WTC11 (cell line): ENCODE data around the gene KCNJ14. TPM values are rescaled to one million over a fixed set of nuclear protein-coding genes. Genes with fewer than 3 reads are reported as not detected.

Experiments used
- ATAC-seq: fragments of 200-7000 bp; cut with Tn5 transposase; 2 replicates; pipeline ENCODE4 v1.10.0; 2021; ENCODE audit warnings: mild to moderate bottlenecking, moderate library complexity
- CTCF ChIA-PET: fragments of 300-600 bp; sonication (Branson Sonifier 250); formaldehyde crosslinking; loops from one replicate; lab custom pipeline; 2021; ENCODE audit warnings: antibody characterized with exemption; lab: Charles Lee
- POLR2A ChIA-PET: fragments of 350-600 bp; sonication (Branson Sonifier 250); formaldehyde crosslinking; loops from one replicate; lab custom pipeline; 2021; ENCODE audit warnings: antibody characterized with exemption; lab: Charles Lee
- DNase-seq: peaks from one replicate; pipeline ENCODE4 v3.0.0; 2021; ENCODE audit warnings: low spot score
- H3K27ac Mint-ChIP-seq: 2 replicates; pipeline ENCODE4 v1.8.0; 2021; ENCODE audit warnings: mixed read lengths
- H3K27me3 Mint-ChIP-seq: 2 replicates; pipeline ENCODE4 v1.8.0; 2021; ENCODE audit warnings: low read depth, mild to moderate bottlenecking, moderate library complexity, mixed read lengths
- H3K36me3 Mint-ChIP-seq: 2 replicates; pipeline ENCODE4 v1.8.0; 2021; ENCODE audit warnings: mixed read lengths
- H3K4me1 Mint-ChIP-seq: 2 replicates; pipeline ENCODE4 v1.8.0; 2022; ENCODE audit warnings: mixed read lengths
- H3K4me3 Mint-ChIP-seq: 2 replicates; pipeline ENCODE4 v1.8.0; 2021; ENCODE audit warnings: mild to moderate bottlenecking, moderate library complexity, mixed read lengths
- H3K9me3 Mint-ChIP-seq: 2 replicates; pipeline ENCODE4 v1.8.0; 2021; ENCODE audit warnings: mixed read lengths
- ELF4 ChIP-seq: sonication (generic); formaldehyde crosslinking; IDR thresholded peaks from 2 replicates; pipeline ENCODE4 v1.8.1; 2022; ENCODE audit warnings: low read depth, mild to moderate bottlenecking, moderate library complexity, missing genetic modification reagents
- FOXK1 ChIP-seq: sonication (generic); formaldehyde crosslinking; IDR thresholded peaks from 2 replicates; pipeline ENCODE4 v1.8.0; 2022; ENCODE audit warnings: mild to moderate bottlenecking, moderate library complexity, missing genetic modification reagents
- FOXP4 ChIP-seq: sonication (generic); formaldehyde crosslinking; IDR thresholded peaks from 2 replicates; pipeline ENCODE4 v1.8.0; 2022; ENCODE audit warnings: mild to moderate bottlenecking, missing genetic modification reagents
- IRF2 ChIP-seq: sonication (generic); formaldehyde crosslinking; IDR thresholded peaks from 2 replicates; pipeline ENCODE4 v1.8.0; 2022; ENCODE audit warnings: low read depth, missing genetic modification reagents, borderline replicate concordance
- JAZF1 ChIP-seq: fragments of 250-450 bp; sonication (Bioruptor Pico); IDR thresholded peaks from 2 replicates; pipeline ENCODE4 v1.9.0; 2021; ENCODE audit warnings: moderate library complexity, mild to moderate bottlenecking, inconsistent platforms
- KAT7 ChIP-seq: sonication (generic); formaldehyde crosslinking; IDR thresholded peaks from 2 replicates; pipeline ENCODE4 v1.8.1; 2023; ENCODE audit warnings: missing genetic modification reagents, mild to moderate bottlenecking, borderline replicate concordance
- MYBL2 ChIP-seq: sonication (generic); formaldehyde crosslinking; IDR thresholded peaks from 2 replicates; pipeline ENCODE4 v1.8.1; 2023; ENCODE audit warnings: mild to moderate bottlenecking, moderate library complexity, missing genetic modification reagents
- NR1H2 ChIP-seq: sonication (generic); formaldehyde crosslinking; IDR thresholded peaks from 2 replicates; pipeline ENCODE4 v1.9.0; 2021; ENCODE audit warnings: mild to moderate bottlenecking, moderate library complexity, missing genetic modification reagents
- STAT6 ChIP-seq: sonication (generic); formaldehyde crosslinking; conservative IDR thresholded peaks from 2 replicates; pipeline ENCODE4 v1.8.1; 2023; ENCODE audit warnings: mild to moderate bottlenecking, low read depth, missing genetic modification reagents, moderate library complexity
- TCF7 ChIP-seq: sonication (generic); formaldehyde crosslinking; IDR thresholded peaks from 2 replicates; pipeline ENCODE4 v1.8.0; 2022; ENCODE audit warnings: mild to moderate bottlenecking, low read depth, missing genetic modification reagents, moderate library complexity
- TEAD4 ChIP-seq: sonication (generic); formaldehyde crosslinking; IDR thresholded peaks from 2 replicates; pipeline ENCODE4 v1.8.0; 2022; ENCODE audit warnings: mild to moderate bottlenecking, missing genetic modification reagents
- USF2 ChIP-seq: sonication (generic); formaldehyde crosslinking; IDR thresholded peaks from 2 replicates; pipeline ENCODE4 v1.8.1; 2023; ENCODE audit warnings: mild to moderate bottlenecking, missing genetic modification reagents, moderate library complexity
- ZNF396 ChIP-seq: fragments of 250-450 bp; sonication (Bioruptor Pico); IDR thresholded peaks from 2 replicates; pipeline ENCODE4 v1.8.0; 2021; ENCODE audit warnings: mild to moderate bottlenecking, moderate library complexity, borderline replicate concordance
- ZNF416 ChIP-seq: fragments of 250-450 bp; sonication (Bioruptor Pico); IDR thresholded peaks from 2 replicates; pipeline ENCODE4 v1.9.0; 2021; ENCODE audit warnings: mild to moderate bottlenecking, inconsistent platforms
- ZSCAN18 ChIP-seq: fragments of 250-450 bp; sonication (Bioruptor Pico); IDR thresholded peaks from 2 replicates; pipeline ENCODE4 v2.1.2; 2022; ENCODE audit warnings: mild to moderate bottlenecking, moderate library complexity
- total RNA-seq: library from RNA; stranded (reverse); gene quantifications from 3 replicates; pipeline ENCODE4 v1.2.3, GENCODE V29; 2021
- TF ChIP-seq, protein P1 (sequence below): sonication (generic); formaldehyde crosslinking; IDR thresholded peaks from 2 replicates; pipeline ENCODE4 v1.8.0; 2023; ENCODE audit warnings: missing genetic modification reagents, mild to moderate bottlenecking, borderline replicate concordance
- TF ChIP-seq, protein P2 (sequence below): sonication (generic); formaldehyde crosslinking; IDR thresholded peaks from 2 replicates; pipeline ENCODE4 v1.8.1; 2022; ENCODE audit warnings: mild to moderate bottlenecking, missing genetic modification reagents, moderate library complexity, borderline replicate concordance
- TF ChIP-seq, protein P3 (sequence below): sonication (generic); formaldehyde crosslinking; IDR thresholded peaks from 2 replicates; pipeline ENCODE4 v1.8.1; 2022; ENCODE audit warnings: low read depth, missing genetic modification reagents, borderline replicate concordance
- TF ChIP-seq, protein P4 (sequence below): sonication (generic); formaldehyde crosslinking; IDR thresholded peaks from 2 replicates; pipeline ENCODE4 v1.8.1; 2022; ENCODE audit warnings: mild to moderate bottlenecking, moderate library complexity, missing genetic modification reagents

Gene KCNJ14
- total RNA-seq, 1 experiment from 2014 or later: 1.4 TPM

- TF ChIP-seq, protein P1, sequence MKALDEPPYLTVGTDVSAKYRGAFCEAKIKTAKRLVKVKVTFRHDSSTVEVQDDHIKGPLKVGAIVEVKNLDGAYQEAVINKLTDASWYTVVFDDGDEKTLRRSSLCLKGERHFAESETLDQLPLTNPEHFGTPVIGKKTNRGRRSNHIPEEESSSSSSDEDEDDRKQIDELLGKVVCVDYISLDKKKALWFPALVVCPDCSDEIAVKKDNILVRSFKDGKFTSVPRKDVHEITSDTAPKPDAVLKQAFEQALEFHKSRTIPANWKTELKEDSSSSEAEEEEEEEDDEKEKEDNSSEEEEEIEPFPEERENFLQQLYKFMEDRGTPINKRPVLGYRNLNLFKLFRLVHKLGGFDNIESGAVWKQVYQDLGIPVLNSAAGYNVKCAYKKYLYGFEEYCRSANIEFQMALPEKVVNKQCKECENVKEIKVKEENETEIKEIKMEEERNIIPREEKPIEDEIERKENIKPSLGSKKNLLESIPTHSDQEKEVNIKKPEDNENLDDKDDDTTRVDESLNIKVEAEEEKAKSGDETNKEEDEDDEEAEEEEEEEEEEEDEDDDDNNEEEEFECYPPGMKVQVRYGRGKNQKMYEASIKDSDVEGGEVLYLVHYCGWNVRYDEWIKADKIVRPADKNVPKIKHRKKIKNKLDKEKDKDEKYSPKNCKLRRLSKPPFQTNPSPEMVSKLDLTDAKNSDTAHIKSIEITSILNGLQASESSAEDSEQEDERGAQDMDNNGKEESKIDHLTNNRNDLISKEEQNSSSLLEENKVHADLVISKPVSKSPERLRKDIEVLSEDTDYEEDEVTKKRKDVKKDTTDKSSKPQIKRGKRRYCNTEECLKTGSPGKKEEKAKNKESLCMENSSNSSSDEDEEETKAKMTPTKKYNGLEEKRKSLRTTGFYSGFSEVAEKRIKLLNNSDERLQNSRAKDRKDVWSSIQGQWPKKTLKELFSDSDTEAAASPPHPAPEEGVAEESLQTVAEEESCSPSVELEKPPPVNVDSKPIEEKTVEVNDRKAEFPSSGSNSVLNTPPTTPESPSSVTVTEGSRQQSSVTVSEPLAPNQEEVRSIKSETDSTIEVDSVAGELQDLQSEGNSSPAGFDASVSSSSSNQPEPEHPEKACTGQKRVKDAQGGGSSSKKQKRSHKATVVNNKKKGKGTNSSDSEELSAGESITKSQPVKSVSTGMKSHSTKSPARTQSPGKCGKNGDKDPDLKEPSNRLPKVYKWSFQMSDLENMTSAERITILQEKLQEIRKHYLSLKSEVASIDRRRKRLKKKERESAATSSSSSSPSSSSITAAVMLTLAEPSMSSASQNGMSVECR: no peak
- TF ChIP-seq, protein P2, sequence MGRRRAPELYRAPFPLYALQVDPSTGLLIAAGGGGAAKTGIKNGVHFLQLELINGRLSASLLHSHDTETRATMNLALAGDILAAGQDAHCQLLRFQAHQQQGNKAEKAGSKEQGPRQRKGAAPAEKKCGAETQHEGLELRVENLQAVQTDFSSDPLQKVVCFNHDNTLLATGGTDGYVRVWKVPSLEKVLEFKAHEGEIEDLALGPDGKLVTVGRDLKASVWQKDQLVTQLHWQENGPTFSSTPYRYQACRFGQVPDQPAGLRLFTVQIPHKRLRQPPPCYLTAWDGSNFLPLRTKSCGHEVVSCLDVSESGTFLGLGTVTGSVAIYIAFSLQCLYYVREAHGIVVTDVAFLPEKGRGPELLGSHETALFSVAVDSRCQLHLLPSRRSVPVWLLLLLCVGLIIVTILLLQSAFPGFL (CRISPR knock-in tag): no peak
- TF ChIP-seq ZNF416 (CRISPR knock-in tag) (no peak), NR1H2 (CRISPR knock-in tag) (no peak), ZSCAN18 (no peak), ZNF396 (CRISPR knock-in tag) (no peak), IRF2 (no peak), TEAD4 (CRISPR knock-in tag) (no peak)
- TF ChIP-seq, protein P3, sequence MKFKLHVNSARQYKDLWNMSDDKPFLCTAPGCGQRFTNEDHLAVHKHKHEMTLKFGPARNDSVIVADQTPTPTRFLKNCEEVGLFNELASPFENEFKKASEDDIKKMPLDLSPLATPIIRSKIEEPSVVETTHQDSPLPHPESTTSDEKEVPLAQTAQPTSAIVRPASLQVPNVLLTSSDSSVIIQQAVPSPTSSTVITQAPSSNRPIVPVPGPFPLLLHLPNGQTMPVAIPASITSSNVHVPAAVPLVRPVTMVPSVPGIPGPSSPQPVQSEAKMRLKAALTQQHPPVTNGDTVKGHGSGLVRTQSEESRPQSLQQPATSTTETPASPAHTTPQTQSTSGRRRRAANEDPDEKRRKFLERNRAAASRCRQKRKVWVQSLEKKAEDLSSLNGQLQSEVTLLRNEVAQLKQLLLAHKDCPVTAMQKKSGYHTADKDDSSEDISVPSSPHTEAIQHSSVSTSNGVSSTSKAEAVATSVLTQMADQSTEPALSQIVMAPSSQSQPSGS: no peak
- TF ChIP-seq, protein P4, sequence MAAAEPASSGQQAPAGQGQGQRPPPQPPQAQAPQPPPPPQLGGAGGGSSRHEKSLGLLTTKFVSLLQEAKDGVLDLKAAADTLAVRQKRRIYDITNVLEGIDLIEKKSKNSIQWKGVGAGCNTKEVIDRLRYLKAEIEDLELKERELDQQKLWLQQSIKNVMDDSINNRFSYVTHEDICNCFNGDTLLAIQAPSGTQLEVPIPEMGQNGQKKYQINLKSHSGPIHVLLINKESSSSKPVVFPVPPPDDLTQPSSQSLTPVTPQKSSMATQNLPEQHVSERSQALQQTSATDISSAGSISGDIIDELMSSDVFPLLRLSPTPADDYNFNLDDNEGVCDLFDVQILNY (CRISPR knock-in tag): no peak
- TF ChIP-seq, all 79 proteins: peak for 0
Observed at GRCh38 chr19:48448563-48448962, 6.8 kb upstream of the KCNJ14 start (continued).

DNA sequence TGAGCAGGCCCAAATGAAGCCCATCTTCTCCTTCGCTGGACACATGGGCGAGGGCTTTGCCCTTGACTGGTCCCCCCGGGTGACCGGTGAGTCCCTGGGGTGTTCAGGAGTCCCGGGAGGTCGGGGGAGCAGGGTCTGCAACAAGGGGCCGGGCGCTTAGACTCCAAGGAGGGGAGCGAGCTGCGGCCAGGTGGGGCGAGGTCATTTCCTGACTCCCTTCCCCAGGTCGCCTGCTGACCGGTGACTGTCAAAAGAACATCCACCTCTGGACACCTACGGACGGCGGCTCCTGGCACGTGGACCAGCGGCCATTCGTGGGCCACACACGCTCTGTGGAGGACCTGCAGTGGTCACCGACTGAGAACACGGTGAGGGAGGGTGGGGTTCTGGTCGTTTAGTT is 4.9 kb upstream of the KCNJ14 start:
- H3K4me3 Mint-ChIP-seq: no peak overlapping the region
- ChIA-PET CTCF (interaction anchor here (0.7 to 2.1 kb wide), 2 partner anchors 11 to 59 kb away, joined by 3 to 7 read pairs; partner anchors contain the start of gene KDELR1), POLR2A (interaction anchor here (0.5 kb wide), 1 partner anchor 45 kb away, joined by 3 read pairs; no protein-coding TSS in a partner anchor)
- no peak for ATAC-seq
- no peaks in the 10 kb centered on the region for H3K9me3 Mint-ChIP-seq
- no peaks in the 10 kb centered on the region for H3K27me3 Mint-ChIP-seq
- H3K36me3 Mint-ChIP-seq: peaks cover 60% of the 10 kb centered on the region
- no peak for DNase-seq
- peaks cover 5% of the 10 kb centered on the region for H3K4me1 Mint-ChIP-seq
- H3K27ac Mint-ChIP-seq: no peak overlapping the region
- no peak for TF ChIP-seq IRF2
- no peak for TF ChIP-seq KAT7
- TF ChIP-seq ZSCAN18: no peak
- TF ChIP-seq ELF4 (CRISPR knock-in tag): no peak
- TF ChIP-seq FOXP4 (CRISPR knock-in tag): no peak
- TF ChIP-seq ZNF416 (CRISPR knock-in tag): no peak
- TF ChIP-seq STAT6 (CRISPR knock-in tag): no peak
- no peak for TF ChIP-seq TCF7
- TF ChIP-seq MYBL2 (CRISPR knock-in tag): no peak
- no peak for TF ChIP-seq FOXK1 (CRISPR knock-in tag)
- no peak for TF ChIP-seq JAZF1 (CRISPR knock-in tag)
- TF ChIP-seq USF2 (CRISPR knock-in tag): no peak
